PC-3 (cell line): ENCODE measurements around the gene ASB18. TPM values are rescaled to one million over a fixed set of nuclear protein-coding genes. Genes with fewer than 3 reads are reported as not detected.

Source experiments
- ATAC-seq: fragments of 200-7000 bp; cut with Tn5 transposase; 2 replicates; pipeline ENCODE4 v1.9.1; 2020; ENCODE audit warnings: mild to moderate bottlenecking, moderate library complexity
- BruUV-seq: library from RNA; stranded (reverse); fragments of 400-500 nt; replicated peaks from 2 replicates; lab custom pipeline; 2021; lab: Mats Ljungman, UMichigan
- CTCF ChIA-PET: fragments of 300-600 bp; sonication (Branson Sonifier 250); formaldehyde crosslinking; loops from one replicate; lab custom pipeline; 2022; ENCODE audit warnings: antibody characterized with exemption; lab: Charles Lee
- POLR2A ChIA-PET: fragments of 300-600 bp; sonication (Branson Sonifier 250); formaldehyde crosslinking; loops from one replicate; lab custom pipeline; 2022; ENCODE audit warnings: antibody characterized with exemption; ENCODE audit not compliant: unreplicated experiment; lab: Charles Lee
- DNase-seq: peaks from one replicate; pipeline ENCODE4 v3.0.0-alpha.2; 2015
- H2AFZ ChIP-seq: fragments of 300-600 bp; sonication (generic); 2 replicates; pipeline ENCODE4 v1.6.0; 2016; ENCODE audit warnings: antibody characterized with exemption, low read length
- H3F3A ChIP-seq: fragments of 300-600 bp; sonication (generic); one replicate; pipeline ENCODE4 v1.6.0; 2017; ENCODE audit warnings: antibody characterized with exemption, low read length, control low read depth, mild to moderate bottlenecking; ENCODE audit not compliant: unreplicated experiment
- H3K27ac ChIP-seq: fragments of 300-600 bp; sonication (generic); 2 replicates; pipeline ENCODE4 v1.5.1; 2016; ENCODE audit warnings: mild to moderate bottlenecking, low read length
- H3K27me3 ChIP-seq: fragments of 300-600 bp; sonication (generic); 2 replicates; pipeline ENCODE4 v1.6.1; 2016; ENCODE audit warnings: low read length, mixed read lengths
- H3K36me3 ChIP-seq: fragments of 300-600 bp; sonication (generic); 2 replicates; pipeline ENCODE4 v1.6.1; 2016; ENCODE audit warnings: low read depth, mixed run types, low read length, mixed read lengths
- H3K4me1 ChIP-seq: fragments of 300-600 bp; sonication (generic); 2 replicates; pipeline ENCODE4 v1.5.1; 2016; ENCODE audit warnings: low read length; ENCODE audit not compliant: insufficient read depth
- H3K4me2 ChIP-seq: fragments of 300-600 bp; sonication (generic); 2 replicates; pipeline ENCODE4 v1.6.0; 2016; ENCODE audit warnings: low read length
- H3K4me3 ChIP-seq: fragments of 300-600 bp; sonication (generic); 2 replicates; pipeline ENCODE4 v1.5.1; 2016; ENCODE audit warnings: mild to moderate bottlenecking, low read length, mixed read lengths
- H3K79me2 ChIP-seq: fragments of 300-600 bp; sonication (generic); 2 replicates; pipeline ENCODE4 v1.6.1; 2017; ENCODE audit warnings: low read length, mixed read lengths
- H3K9ac ChIP-seq: fragments of 300-600 bp; sonication (generic); 2 replicates; pipeline ENCODE4 v1.6.0; 2016; ENCODE audit warnings: mild to moderate bottlenecking, low read length
- H3K9me2 ChIP-seq: fragments of 300-600 bp; sonication (generic); replicated peaks from 2 replicates; pipeline ENCODE4 v1.6.1; 2016; ENCODE audit warnings: mixed run types, low read length, mixed read lengths
- H3K9me3 ChIP-seq: fragments of 300-600 bp; sonication (generic); 2 replicates; pipeline ENCODE4 v1.6.1; 2016; ENCODE audit warnings: low read length, mixed read lengths
- H4K20me1 ChIP-seq: fragments of 300-600 bp; sonication (generic); 2 replicates; pipeline ENCODE4 v1.6.1; 2016; ENCODE audit warnings: low read length, mixed read lengths
- CTCF ChIP-seq: fragments of 300-600 bp; sonication (generic); conservative IDR thresholded peaks from 2 replicates; pipeline ENCODE4 v1.5.1; 2017; ENCODE audit warnings: antibody characterized with exemption, low read depth, mild to moderate bottlenecking, low read length
- EZH2 ChIP-seq: fragments of 300-600 bp; sonication (generic); IDR thresholded peaks from one replicate; pipeline ENCODE4 v1.6.1; 2017; ENCODE audit warnings: antibody characterized with exemption, mild to moderate bottlenecking, low read length; ENCODE audit not compliant: unreplicated experiment
- EZH2phosphoT487 ChIP-seq: fragments of 300-600 bp; sonication (generic); IDR thresholded peaks from 2 replicates; pipeline ENCODE4 v1.6.1; 2018; ENCODE audit warnings: mild to moderate bottlenecking, antibody characterized with exemption, low read length, borderline replicate concordance
- intact Hi-C: fragments of 100-400 bp; cut with micrococcal nuclease; formaldehyde crosslinking; loops from 2 replicates; pipeline ENCODE4 v1.9.0; 2023
- total RNA-seq: library from RNA; depleted of rRNA; stranded (reverse); fragments of >200 nt; gene quantifications from 2 replicates; pipeline ENCODE4 v1.2.3, GENCODE V29; 2014; rRNA removed

ASB18 gene
- total RNA-seq, 1 experiment from 2014 or later = 0.15 TPM

GRCh38 chr2:236155406-236155805, 108.8 kb downstream of the ASB18 start:
- H3K4me3 ChIP-seq = no peak overlapping the region
- ChIA-PET POLR2A (no interaction called here), CTCF (no interaction called here)
- no peak for DNase-seq
- no peaks in the 10 kb centered on the region for H4K20me1 ChIP-seq
- no peaks in the 10 kb centered on the region for H3K36me3 ChIP-seq
- no peak overlapping the region for H3K4me2 ChIP-seq
- no TSS peak for BruUV-seq
- no peak overlapping the region for H2AFZ ChIP-seq
- TF ChIP-seq CTCF = no peak
- intact Hi-C loops = no loop called here
- no peaks in the 10 kb centered on the region for H3K27me3 ChIP-seq
- no peaks in the 10 kb centered on the region for H3K79me2 ChIP-seq
- ATAC-seq = no peak
- no peak overlapping the region for H3K27ac ChIP-seq
- no peaks in the 10 kb centered on the region for H3K9me2 ChIP-seq
- H3K9me3 ChIP-seq = no peaks in the 10 kb centered on the region
- no peaks in the 10 kb centered on the region for H3F3A ChIP-seq
- no peaks in the 10 kb centered on the region for H3K4me1 ChIP-seq
- H3K9ac ChIP-seq = no peak overlapping the region

- ChIA-PET POLR2A (no interaction called here), CTCF (no interaction called here)
- Histone ChIP-seq H3F3A (no peaks in the 10 kb centered on the region), H2AFZ (no peak overlapping the region), H3K27ac (no peak overlapping the region), H3K9me2 (no peaks in the 10 kb centered on the region), H3K27me3 (no peaks in the 10 kb centered on the region), H4K20me1 (no peaks in the 10 kb centered on the region), H3K36me3 (no peaks in the 10 kb centered on the region), H3K4me3 (no peak overlapping the region), H3K4me1 (no peaks in the 10 kb centered on the region), H3K4me2 (no peak overlapping the region), H3K9me3 (no peaks in the 10 kb centered on the region), H3K79me2 (no peaks in the 10 kb centered on the region), H3K9ac (no peak overlapping the region)
- no peak for DNase-seq
- no peak for ATAC-seq
- BruUV-seq = no TSS peak
- intact Hi-C loops = no loop called here
- no peak for TF ChIP-seq CTCF
- no peak for TF ChIP-seq EZH2phosphoT487
- TF ChIP-seq EZH2 = no peak
Measured at GRCh38 chr2:236146436-236146835, 117.8 kb downstream of the ASB18 start.

GRCh38 chr2:236143811-236144210, 120.4 kb downstream of the ASB18 start:
- Histone ChIP-seq H3K9me3 (no peaks in the 10 kb centered on the region), H3K27ac (no peak overlapping the region), H3K4me1 (no peaks in the 10 kb centered on the region), H3K36me3 (no peaks in the 10 kb centered on the region), H4K20me1 (no peaks in the 10 kb centered on the region), H3K79me2 (no peaks in the 10 kb centered on the region), H3F3A (no peaks in the 10 kb centered on the region), H3K9me2 (no peaks in the 10 kb centered on the region), H3K27me3 (no peaks in the 10 kb centered on the region), H3K4me3 (no peak overlapping the region), H3K9ac (no peak overlapping the region), H3K4me2 (no peak overlapping the region), H2AFZ (no peak overlapping the region)
- ChIA-PET POLR2A (no interaction called here), CTCF (no interaction called here)
- no TSS peak for BruUV-seq
- DNase-seq (no peak), ATAC-seq (no peak)
- intact Hi-C loops = no loop called here
- TF ChIP-seq EZH2phosphoT487 (no peak), CTCF (no peak), EZH2 (no peak)

Other genes with a start within 250 kb of the ASB18 start
- gene GBX2, start 96.0 kb downstream of the ASB18 start, total RNA-seq = 30.5 and 40.5 TPM in 2 replicates